NCI-H2081 (cell line): ENCODE data around the gene KRT15.
"Not testable (repeated sequence)": the region's sequence is repeated elsewhere in the genome, so short reads cannot be mapped to it uniquely, and the experiment has no call there.

Source experiments
- DNase-seq, 2 experiments: peaks; one replicate each; lab custom pipeline; 2025; lab: John Stamatoyannopoulos, UW

Gene KRT15

GRCh38 chr17:41544491-41544892, 25.8 kb upstream of the KRT15 start:
- DNase-seq: peak; percentile 53 to 72

GRCh38 chr17:41542786-41543185, 24.1 kb upstream of the KRT15 start:
- DNase-seq: not testable (repeated sequence)

GRCh38 chr17:41542357-41542756, 23.7 kb upstream of the KRT15 start:
- DNase-seq: no peak

DNA sequence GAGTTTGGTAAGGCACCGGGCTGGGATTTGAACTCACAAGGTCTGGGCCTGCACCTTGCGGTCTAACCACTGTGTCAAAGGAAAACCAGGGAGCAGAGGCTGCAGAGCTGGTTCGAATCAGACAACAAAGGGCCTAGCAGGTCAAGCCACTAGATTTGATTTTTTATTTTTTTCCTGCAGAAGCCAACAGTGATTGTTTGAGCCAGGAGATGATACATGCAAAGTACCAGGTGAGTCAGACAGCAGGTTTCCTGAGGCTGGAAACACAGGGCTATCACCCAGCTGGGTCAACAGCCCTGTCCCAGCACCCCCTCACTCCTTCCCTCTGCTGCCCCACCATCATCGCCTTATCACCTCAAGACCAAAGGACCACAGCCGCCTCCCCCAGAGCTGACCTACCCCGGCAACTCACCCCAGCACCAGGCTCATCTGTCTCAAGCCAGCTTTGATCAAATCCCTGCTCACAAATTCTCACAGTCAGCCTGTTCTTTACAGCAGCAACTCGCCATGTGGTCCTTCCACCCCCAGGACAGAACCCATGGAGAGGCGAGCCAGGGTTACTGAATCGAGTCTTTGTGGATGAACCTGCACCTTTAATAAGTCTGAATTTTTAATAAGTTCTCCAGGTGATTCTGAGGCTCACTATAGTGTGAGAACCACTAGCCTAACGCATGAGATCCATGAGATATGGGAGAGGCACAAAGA, 22.4 kb upstream of the KRT15 start:
- no peak for DNase-seq

GRCh38 chr17:41539979-41540701, 21.4 kb upstream of the KRT15 start:
- DNase-seq: peak; percentile 26 to 77

DNA sequence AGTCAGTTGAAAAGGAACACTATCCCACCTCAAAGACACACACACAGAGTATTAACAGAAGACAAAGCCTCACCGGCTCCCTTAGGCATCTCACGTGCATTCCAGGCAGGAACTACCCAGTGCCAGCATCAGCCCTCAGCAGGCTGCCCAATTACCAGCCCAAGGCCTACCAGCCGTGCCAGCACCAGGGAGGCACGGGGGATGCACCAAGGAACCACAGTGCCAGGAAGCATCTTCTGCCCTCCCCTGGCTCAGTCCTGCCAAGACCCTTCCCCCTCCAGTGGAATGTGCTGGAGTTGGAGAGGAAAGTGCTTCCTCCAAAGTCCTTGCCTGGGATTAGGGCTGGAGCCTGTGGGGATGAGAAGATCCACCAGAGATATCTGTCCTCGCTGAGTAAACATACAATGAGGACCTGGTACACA, 20.4 kb upstream of the KRT15 start:
- peak in 1 of 2 experiments; percentile 38 for DNase-seq

- no peak for DNase-seq
These were observed 19.9 kb upstream of the KRT15 start for GRCh38 chr17:41538565-41538991.

GRCh38 chr17:41537990-41538389, 19.3 kb upstream of the KRT15 start:
- no peak for DNase-seq

DNA sequence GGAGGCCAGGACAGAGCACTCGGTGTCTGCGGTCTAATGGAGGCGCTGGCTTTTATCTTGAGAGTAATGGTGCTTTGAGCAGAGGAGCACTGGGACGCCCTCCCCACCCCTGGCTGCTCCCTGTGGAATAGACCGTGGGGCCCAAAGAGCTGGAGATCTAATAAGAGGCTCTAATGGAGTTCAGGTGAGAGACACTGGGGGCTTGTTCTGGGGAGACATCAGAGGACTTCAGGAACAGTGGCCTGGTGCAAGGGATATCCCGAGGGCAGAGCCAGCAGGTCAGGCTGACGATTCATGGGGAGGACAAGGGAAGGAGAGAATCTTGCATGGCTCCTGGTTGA, 18.9 kb upstream of the KRT15 start:
- no peak for DNase-seq

GRCh38 chr17:41536741-41537613, 18.3 kb upstream of the KRT15 start:
- DNase-seq: no peak

DNA sequence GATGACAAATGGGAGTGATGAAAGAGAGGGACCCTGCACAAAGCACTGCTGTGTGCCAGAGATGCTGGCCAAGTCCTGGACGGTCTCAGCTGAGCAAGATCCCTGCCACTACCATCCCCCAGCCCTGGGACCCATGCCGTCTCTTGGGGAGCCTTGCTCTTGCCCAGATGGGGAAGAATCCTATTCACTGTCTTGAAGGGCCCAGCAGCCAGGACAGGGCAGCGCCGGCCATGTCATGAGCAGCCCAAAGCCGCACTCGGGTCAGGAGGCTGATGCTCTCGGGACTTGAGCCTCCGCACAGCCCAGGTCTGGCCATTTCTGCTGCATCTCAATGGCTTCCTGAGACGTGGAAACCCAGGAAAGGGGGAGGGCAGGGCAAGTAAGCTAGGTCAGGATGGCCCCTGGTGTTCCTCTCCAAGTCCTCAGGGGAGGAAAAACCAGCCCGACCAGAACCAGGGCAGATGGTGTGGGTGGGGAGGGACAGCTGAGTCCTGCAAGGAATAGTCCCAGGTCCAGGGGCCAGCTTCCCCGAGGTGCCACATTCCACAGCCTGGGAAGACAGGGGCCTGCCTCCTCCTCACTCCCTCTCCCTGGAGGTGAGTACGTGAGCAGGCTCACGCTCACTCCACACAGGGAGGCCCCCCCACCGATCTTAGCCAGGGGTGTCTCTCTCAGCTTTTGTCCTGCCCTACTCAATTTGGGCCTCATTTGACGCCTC, 17.2 kb upstream of the KRT15 start:
- DNase-seq: no peak

DNA sequence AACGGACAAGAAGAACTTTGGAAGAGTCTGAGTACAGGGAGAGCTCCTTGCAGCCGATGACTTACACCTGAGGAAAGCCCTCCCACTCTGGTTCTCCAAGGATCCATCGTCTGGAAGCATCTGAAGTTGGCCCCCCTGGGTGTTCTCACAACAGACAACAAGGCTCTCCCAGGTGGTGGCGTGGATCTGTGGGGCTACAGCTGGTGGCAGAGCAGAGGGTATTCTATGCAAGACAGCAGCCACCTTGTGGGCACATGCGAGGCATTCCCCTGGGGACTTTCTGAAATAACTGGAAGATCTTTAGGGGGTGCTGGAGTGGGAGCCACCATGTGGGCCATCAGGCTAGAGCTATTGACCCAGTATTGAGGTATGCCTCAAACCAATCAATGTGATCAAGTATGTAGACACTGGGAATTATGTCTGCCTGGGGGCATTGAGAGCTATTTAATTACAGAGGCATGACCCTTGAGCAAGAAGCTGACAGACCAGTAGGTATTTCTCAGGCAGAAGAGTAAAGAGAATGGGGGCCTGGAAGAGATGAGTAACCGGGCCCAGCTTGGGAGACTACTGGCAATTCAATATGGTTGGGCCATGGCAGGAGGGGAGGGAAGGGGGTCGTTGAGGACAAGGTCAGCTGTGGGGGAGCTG, 16.3 kb upstream of the KRT15 start:
- no peak for DNase-seq

GRCh38 chr17:41533613-41534012, 14.9 kb upstream of the KRT15 start:
- DNase-seq: no peak

DNA sequence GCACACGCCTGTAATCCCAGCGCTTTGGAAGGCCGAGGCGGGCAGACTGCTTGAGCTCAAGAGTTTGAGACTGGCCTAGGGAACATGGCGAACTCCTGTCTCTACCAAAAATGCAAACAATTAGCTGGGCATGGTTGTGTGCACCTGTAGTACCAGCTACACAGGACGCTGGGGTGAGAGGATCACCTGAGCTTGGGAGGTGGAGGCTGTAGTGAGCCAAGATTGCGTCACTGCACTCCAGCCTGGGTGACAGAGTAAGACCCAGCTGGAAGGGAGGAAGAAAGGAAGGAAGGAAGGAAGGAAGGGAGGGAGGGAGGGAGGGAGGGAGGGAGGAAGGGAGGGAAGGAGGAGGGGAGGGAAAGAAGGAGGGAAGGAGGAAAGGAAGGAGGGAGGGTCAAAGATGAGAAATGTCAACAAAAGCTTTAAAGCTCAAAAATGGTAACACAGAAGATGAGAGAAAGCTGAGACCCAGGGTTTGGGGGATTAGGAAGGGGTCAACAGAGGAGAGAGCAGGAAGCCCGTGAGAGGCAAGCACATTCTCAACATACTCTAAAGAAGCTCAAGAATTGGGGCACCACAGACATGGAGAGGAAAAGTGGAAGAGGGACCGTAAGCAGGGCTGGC, 14.4 kb upstream of the KRT15 start:
- DNase-seq: no peak

GRCh38 chr17:41531993-41532392, 13.3 kb upstream of the KRT15 start:
- no peak for DNase-seq

DNA sequence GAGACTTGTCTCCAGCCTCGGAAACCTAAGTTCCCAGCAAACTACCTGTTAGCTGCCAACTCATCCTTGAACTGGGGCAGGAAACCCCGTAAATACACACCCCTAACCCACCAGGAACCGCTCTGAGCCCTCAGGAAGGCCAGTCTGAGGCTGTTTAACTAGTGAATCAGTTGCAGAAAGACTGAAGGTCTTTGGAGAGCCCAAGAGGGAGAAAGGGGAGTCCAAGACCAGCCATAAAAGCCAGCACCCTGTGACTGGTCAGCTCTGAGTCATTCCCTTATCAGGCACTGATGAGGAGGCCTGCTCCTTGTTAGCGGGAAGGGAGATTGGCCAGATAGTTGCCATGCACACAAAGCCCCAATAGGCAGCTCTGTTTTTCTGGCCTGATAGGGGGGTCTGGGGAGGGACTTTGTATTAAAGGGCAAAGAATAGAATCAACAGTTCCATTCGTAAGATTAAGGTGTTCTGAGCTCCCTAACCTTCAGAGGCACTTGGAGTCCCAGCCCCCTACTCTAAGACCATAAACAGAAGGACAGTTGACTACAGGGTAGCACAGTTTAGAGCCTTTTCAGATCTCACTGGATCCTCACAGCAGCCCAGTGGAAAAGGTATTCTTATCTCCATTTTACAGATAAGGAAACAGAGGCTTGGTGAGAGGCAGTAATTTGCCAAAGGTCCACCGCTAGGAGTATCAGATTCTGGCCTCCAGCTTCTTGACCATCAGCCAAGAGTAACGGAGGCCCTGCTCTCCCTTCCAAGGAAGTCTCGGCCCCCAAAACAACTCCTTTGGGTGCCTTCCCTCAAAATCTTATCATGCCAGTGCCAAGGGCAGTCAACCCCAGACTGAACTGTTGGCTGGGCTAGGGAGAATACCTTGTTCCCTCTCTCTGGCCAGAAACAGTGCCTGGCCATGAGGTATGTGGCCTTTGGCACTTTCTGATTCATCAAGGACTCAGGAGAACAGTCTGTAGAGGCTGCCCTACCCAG, 11.7 kb upstream of the KRT15 start:
- DNase-seq: no peak

DNA sequence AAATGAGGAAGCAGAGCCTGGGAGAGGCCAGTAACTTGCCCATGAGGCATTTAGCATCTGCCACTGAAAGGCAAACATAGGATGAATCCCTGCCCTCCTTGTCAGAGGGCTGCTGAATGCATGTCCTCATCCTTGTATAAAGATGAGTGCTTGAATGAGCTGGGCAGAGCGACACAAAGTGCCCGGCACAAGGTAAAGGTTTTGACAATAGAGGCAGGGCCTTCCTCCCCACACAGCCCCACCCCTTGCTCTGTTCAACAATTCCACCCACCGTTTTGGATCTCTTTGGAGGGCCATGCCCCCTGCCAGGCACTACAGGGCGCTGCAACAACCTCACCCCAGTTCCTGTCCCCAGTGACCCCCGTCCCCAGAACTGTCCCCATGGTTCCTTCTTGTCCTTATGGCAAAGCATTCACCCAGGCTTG, 10.8 kb upstream of the KRT15 start:
- peak; percentile 53 to 58 for DNase-seq

GRCh38 chr17:41528959-41529353, 10.3 kb upstream of the KRT15 start:
- DNase-seq: peak; percentile 53 to 58
